ENCODE results near the gene TNNI3K.

DNA sequence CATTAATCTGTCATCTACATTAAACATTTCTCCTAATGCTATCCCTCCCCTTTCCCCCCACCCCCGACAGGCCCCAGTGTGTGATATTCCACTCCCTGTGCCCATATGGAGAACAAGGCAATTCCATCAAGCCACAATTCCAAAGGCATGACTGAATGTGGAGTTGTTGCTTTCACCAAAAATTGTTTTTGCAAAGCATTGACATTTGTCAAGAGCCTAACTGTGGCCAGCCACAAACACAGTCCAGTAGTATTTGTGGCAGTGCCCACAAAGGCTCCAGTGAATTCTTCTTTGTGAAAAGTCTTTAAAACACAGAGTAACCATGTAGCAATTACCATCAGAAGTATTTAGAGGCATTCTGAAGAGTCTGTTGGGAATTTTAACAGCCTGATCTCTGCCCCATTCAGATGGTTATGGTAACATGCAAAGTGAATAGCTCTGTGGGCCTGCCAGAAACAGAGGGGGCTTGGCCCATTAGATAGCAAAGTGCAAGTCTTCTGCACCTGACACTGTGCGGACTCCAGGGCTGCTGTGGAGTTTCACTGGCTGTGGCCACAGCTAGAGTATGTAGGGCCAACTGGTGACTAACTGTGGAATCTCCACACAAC is 288.8 kb downstream of the TNNI3K start:
- TF ChIP-seq YY1 (IDR thresholded peaks at IDR 0.05; ENCODE audit: insufficient read depth, insufficient read length) (no peak), SUZ12 (IDR thresholded peaks at IDR 0.05; ENCODE audit: extremely low read depth, insufficient read depth, insufficient read length) (no peak), ZNF274 (IDR thresholded peaks at IDR 0.05; ENCODE audit: low read depth, low read length) (no peak)
